DOHH2 (cell line): ENCODE data around the gene RABGAP1L.

Source experiments
- H3F3A ChIP-seq: fragments of 200-600 bp; sonication (generic), shearing (Covaris generic); 2 replicates; pipeline ENCODE4 v1.6.0; 2016; ENCODE audit warnings: antibody characterized with exemption, mild to moderate bottlenecking; ENCODE audit not compliant: control insufficient read depth, insufficient read depth
- H3K27ac ChIP-seq: fragments of 200-600 bp; sonication (generic); 2 replicates; pipeline ENCODE4 v1.5.1; 2014; ENCODE audit warnings: low read depth, mild to moderate bottlenecking, low read length, moderate library complexity
- H3K27me3 ChIP-seq: fragments of 200-600 bp; sonication (generic); 2 replicates; pipeline ENCODE4 v1.6.1; 2014; ENCODE audit warnings: mild to moderate bottlenecking, low read length, mixed read lengths; ENCODE audit not compliant: control insufficient read depth
- H3K36me3 ChIP-seq: fragments of 200-600 bp; sonication (generic); 2 replicates; pipeline ENCODE4 v1.6.1; 2014; ENCODE audit warnings: mild to moderate bottlenecking, low read length, moderate library complexity, mixed read lengths; ENCODE audit not compliant: control insufficient read depth
- H3K4me1 ChIP-seq: fragments of 200-600 bp; sonication (generic); 2 replicates; pipeline ENCODE4 v1.6.1; 2014; ENCODE audit warnings: mild to moderate bottlenecking, low read length, mixed read lengths; ENCODE audit not compliant: control insufficient read depth
- H3K4me2 ChIP-seq: fragments of 200-600 bp; sonication (generic); 2 replicates; pipeline ENCODE4 v1.6.0; 2014; ENCODE audit warnings: mild to moderate bottlenecking, low read length, moderate library complexity
- H3K4me3 ChIP-seq: fragments of 200-600 bp; sonication (generic); 2 replicates; pipeline ENCODE4 v1.5.1; 2014; ENCODE audit warnings: mild to moderate bottlenecking, low read length, mixed read lengths
- H3K79me2 ChIP-seq: fragments of 200-600 bp; sonication (generic); 2 replicates; pipeline ENCODE4 v1.6.1; 2014; ENCODE audit warnings: mild to moderate bottlenecking, low read length, mixed read lengths; ENCODE audit not compliant: control insufficient read depth
- H3K9me2 ChIP-seq: fragments of 200-600 bp; sonication (generic); replicated peaks from 2 replicates; pipeline ENCODE4 v1.6.1; 2014; ENCODE audit warnings: mild to moderate bottlenecking, low read length, mixed read lengths; ENCODE audit not compliant: control insufficient read depth
- H3K9me3 ChIP-seq: fragments of 200-600 bp; sonication (generic); 2 replicates; pipeline ENCODE4 v1.6.1; 2014; ENCODE audit warnings: antibody characterized with exemption, low read length, mixed read lengths; ENCODE audit not compliant: control insufficient read depth, insufficient read depth
- H4K20me1 ChIP-seq: fragments of 200-600 bp; sonication (generic); 2 replicates; pipeline ENCODE4 v1.6.0; 2014; ENCODE audit warnings: low read depth, mild to moderate bottlenecking, antibody characterized with exemption, low read length, moderate library complexity; ENCODE audit not compliant: control insufficient read depth, insufficient read depth
- EZH2phosphoT487 ChIP-seq: fragments of 200-600 bp; sonication (generic); IDR thresholded peaks from 2 replicates; pipeline ENCODE4 v1.6.1; 2017; ENCODE audit warnings: borderline replicate concordance, mild to moderate bottlenecking, antibody characterized with exemption, low read length, moderate library complexity, mixed read lengths
- TF ChIP-seq, protein P1 (sequence below): fragments of 200-600 bp; sonication (generic); IDR thresholded peaks from one replicate; pipeline ENCODE4 v1.5.1; 2014; ENCODE audit warnings: antibody characterized with exemption, mild to moderate bottlenecking, low read depth, low read length; ENCODE audit not compliant: poor library complexity, severe bottlenecking

Gene RABGAP1L

DNA sequence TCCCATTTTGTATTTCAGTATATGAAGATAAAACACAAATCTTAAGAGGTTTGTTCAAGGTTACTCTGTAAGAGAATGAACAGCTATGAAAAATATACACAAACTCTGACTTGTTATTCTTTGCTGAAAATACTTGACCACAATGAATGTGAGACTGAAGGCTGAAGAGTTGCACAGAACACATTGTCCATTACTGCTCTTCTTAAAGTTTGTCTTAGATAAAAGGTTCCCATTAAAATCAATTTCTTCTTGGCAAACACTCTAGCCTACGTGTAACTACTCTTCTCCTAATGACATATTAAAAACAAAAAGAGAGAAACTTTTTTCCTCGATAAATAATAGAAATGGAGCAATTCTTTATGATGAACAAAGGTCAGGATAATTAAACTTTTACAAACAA lies 45.2 kb upstream of the RABGAP1L start:
- Histone ChIP-seq H3K4me2 (no peak overlapping the region), H3K4me3 (no peak overlapping the region), H3K27me3 (no peaks in the 10 kb centered on the region), H3K27ac (no peak overlapping the region), H3K4me1 (peaks cover 33% of the 10 kb centered on the region), H3K36me3 (no peaks in the 10 kb centered on the region), H3K79me2 (no peaks in the 10 kb centered on the region), H3K9me3 (no peaks in the 10 kb centered on the region), H4K20me1 (no peaks in the 10 kb centered on the region), H3F3A (no peaks in the 10 kb centered on the region), H3K9me2 (no peaks in the 10 kb centered on the region)
- TF ChIP-seq, protein P1, sequence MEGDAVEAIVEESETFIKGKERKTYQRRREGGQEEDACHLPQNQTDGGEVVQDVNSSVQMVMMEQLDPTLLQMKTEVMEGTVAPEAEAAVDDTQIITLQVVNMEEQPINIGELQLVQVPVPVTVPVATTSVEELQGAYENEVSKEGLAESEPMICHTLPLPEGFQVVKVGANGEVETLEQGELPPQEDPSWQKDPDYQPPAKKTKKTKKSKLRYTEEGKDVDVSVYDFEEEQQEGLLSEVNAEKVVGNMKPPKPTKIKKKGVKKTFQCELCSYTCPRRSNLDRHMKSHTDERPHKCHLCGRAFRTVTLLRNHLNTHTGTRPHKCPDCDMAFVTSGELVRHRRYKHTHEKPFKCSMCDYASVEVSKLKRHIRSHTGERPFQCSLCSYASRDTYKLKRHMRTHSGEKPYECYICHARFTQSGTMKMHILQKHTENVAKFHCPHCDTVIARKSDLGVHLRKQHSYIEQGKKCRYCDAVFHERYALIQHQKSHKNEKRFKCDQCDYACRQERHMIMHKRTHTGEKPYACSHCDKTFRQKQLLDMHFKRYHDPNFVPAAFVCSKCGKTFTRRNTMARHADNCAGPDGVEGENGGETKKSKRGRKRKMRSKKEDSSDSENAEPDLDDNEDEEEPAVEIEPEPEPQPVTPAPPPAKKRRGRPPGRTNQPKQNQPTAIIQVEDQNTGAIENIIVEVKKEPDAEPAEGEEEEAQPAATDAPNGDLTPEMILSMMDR, result no peak
- TF ChIP-seq EZH2phosphoT487, result no peak

DNA sequence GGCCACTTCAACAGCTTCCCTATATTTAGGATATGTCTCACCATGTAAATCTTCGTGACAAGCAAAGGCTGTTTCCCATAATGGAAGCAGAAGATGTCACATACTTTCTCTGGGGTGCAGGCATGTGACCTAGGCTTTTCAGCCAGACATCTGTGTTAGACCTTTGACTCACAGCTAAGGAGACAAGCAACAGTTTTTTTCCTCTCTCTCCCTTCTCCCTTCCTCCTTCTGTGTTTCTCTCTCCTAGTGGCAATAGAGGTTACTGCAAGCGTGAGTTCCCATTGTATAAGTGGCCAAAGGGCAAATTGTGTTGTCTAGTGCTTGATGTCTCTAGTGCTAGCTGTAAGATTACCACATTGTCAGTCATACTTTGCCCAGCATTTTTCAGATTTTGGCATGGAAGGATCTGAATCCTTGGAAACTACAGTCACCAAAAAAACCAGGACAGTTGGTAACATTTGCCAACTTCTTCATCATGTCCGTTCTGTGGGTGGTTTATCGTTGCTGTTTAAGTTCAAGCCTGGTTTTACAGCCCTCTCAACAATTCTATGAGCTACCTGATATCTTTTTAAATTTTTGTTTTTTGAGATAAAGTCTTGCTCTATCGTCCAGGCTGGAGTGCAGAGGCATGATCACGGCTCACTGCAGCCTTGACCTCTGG lies 44.4 kb upstream of the RABGAP1L start:
- H3K36me3 ChIP-seq, result no peaks in the 10 kb centered on the region
- no peak overlapping the region for H3K4me3 ChIP-seq

DNA sequence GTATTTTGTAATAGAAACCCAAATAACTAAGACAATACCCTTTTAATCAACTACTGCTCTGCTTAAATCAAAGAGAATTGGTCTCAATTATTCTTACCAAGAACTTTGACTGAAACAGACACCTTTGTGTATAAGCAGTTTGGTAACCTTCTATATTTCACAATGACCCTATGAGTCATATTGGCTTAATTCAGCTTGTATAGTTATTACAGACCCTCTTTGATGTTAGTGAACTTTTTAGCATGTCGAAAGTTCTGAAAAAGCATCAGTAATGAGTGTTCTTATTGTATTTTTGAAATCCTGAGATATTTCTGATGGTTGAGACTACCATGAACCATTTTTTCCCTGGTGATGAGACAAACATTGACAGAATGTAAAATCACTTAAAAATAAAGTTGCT lies 43.3 kb upstream of the RABGAP1L start:
- H3K27me3 ChIP-seq, result no peaks in the 10 kb centered on the region
- TF ChIP-seq, protein P1, result no peak
- no peak for TF ChIP-seq EZH2phosphoT487
- peaks cover 14% of the 10 kb centered on the region for H3K4me1 ChIP-seq
- no peaks in the 10 kb centered on the region for H3K9me3 ChIP-seq
- no peak overlapping the region for H3K4me2 ChIP-seq
- no peaks in the 10 kb centered on the region for H3K36me3 ChIP-seq
- no peak overlapping the region for H3K4me3 ChIP-seq
- no peak overlapping the region for H3K27ac ChIP-seq
- H3K79me2 ChIP-seq, result no peaks in the 10 kb centered on the region
- no peaks in the 10 kb centered on the region for H3K9me2 ChIP-seq
- no peaks in the 10 kb centered on the region for H4K20me1 ChIP-seq
- H3F3A ChIP-seq, result no peaks in the 10 kb centered on the region

More for the DNA sequence above, 44.4 kb upstream of the RABGAP1L start:
- Histone ChIP-seq H3K27ac (no peak overlapping the region), H3F3A (no peaks in the 10 kb centered on the region), H3K79me2 (no peaks in the 10 kb centered on the region), H3K9me3 (no peaks in the 10 kb centered on the region), H3K27me3 (no peaks in the 10 kb centered on the region), H3K4me2 (peak overlapping the region; percentile 24; the same call in 1 of the 2 replicates), H3K4me1 (peaks cover 25% of the 10 kb centered on the region), H3K9me2 (no peaks in the 10 kb centered on the region), H4K20me1 (no peaks in the 10 kb centered on the region)
- TF ChIP-seq, protein P1, result peak; percentile 74
- no peak for TF ChIP-seq EZH2phosphoT487
